Measurements from ENCODE around the gene PSMC4. TPM values are rescaled to one million over a fixed set of nuclear protein-coding genes. Genes with fewer than 3 reads are reported as not detected.

Gene PSMC4
- total RNA-seq, 4 donors from 2014 or later = 78.0 to 92.5 (median 87.7) TPM

DNA sequence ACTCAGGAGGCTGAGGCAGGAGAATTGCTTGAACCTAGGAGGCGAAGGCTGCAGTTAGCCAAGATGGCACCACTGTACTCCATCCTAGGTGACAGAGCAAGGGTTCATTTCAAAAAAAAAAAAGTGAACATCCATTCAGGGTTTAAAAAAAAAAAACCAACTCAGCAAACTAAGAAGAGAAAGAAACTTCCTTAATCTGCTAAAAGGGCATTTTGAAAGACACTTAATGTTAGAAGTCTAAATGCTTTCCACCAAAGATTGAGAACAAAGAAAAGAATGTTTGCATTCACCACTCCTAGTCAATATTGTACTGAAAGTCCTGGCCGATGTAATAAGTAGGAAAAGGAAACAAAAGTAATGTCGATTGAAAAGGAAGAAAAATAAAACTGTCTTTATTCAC lies 7.1 kb upstream of the PSMC4 start:
- no peak overlapping the region for H3K4me3 ChIP-seq (ENCODE audit: low read depth, poor library complexity, severe bottlenecking)
- intact Hi-C loops (cut with DNase I; ENCODE audit: low total_unique reads) = no loop called here
- no peak for DNase-seq (ENCODE audit: low spot score in 2 of 2)
- no peak for TF ChIP-seq POLR2A (IDR thresholded peaks at IDR 0.05)
- TF ChIP-seq, protein P1, sequence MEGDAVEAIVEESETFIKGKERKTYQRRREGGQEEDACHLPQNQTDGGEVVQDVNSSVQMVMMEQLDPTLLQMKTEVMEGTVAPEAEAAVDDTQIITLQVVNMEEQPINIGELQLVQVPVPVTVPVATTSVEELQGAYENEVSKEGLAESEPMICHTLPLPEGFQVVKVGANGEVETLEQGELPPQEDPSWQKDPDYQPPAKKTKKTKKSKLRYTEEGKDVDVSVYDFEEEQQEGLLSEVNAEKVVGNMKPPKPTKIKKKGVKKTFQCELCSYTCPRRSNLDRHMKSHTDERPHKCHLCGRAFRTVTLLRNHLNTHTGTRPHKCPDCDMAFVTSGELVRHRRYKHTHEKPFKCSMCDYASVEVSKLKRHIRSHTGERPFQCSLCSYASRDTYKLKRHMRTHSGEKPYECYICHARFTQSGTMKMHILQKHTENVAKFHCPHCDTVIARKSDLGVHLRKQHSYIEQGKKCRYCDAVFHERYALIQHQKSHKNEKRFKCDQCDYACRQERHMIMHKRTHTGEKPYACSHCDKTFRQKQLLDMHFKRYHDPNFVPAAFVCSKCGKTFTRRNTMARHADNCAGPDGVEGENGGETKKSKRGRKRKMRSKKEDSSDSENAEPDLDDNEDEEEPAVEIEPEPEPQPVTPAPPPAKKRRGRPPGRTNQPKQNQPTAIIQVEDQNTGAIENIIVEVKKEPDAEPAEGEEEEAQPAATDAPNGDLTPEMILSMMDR (IDR thresholded peaks at IDR 0.05) = no peak
- WGBS, 2 donors = 78 to 80% methylated on average over 3 of the region's 3 CpGs

DNA sequence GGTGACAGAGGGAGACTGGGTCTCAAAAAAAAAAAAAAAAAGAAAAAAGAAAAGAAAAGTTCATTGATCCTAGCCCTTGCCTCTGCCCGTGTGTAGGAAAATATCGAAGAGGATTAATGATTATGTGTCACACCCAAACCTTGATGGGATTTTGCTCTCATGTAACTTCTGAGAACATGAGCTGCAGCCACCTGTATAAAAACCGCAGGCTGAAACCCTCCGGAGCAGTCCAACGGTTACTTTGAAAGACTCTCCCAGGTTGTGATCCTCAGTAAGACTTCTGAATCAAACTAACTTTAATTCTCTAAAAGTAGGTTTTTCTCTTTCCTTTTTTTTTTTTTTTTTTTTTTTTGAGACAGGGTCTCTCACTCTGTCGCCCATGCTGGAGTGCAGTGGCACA lies 4.3 kb upstream of the PSMC4 start:
- H3K4me3 ChIP-seq (ENCODE audit: low read depth, poor library complexity, severe bottlenecking) = no peak overlapping the region
- no peak for DNase-seq (ENCODE audit: low spot score in 2 of 2)
- WGBS, 2 donors = 89 to 97% methylated on average over 6 of the region's 6 CpGs
- TF ChIP-seq, protein P1 (IDR thresholded peaks at IDR 0.05) = no peak
- TF ChIP-seq POLR2A (IDR thresholded peaks at IDR 0.05) = no peak
- intact Hi-C loops (cut with DNase I; ENCODE audit: low total_unique reads) = no loop called here

DNA sequence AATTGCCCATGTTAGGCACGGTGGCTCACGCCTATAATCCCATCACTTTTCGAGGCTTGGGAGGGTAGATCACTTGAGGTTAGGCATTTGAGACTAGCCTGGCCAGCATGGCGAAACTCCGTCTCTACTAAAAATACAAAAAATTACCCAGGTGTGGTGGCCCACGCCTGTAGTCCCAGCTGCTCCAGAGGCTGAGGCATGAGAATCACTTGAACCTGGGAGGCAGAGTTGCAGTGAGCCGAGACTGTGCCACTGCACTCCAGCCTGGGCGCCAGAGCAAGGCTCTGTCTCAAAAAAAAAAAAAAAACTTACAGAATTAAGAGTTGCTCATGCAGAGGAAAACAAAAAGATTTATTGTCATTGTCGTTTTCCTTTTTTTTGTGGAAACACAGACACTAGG lies 3.4 kb upstream of the PSMC4 start:
- 88% methylated on average over 9 of the region's 9 CpGs for WGBS, 2 donors
- H3K4me3 ChIP-seq (ENCODE audit: low read depth, poor library complexity, severe bottlenecking) = no peak overlapping the region
- intact Hi-C loops (cut with DNase I; ENCODE audit: low total_unique reads) = no loop called here
- TF ChIP-seq, protein P1 (IDR thresholded peaks at IDR 0.05) = no peak
- no peak for TF ChIP-seq POLR2A (IDR thresholded peaks at IDR 0.05)
- no peak for DNase-seq (ENCODE audit: low spot score in 2 of 2)

DNA sequence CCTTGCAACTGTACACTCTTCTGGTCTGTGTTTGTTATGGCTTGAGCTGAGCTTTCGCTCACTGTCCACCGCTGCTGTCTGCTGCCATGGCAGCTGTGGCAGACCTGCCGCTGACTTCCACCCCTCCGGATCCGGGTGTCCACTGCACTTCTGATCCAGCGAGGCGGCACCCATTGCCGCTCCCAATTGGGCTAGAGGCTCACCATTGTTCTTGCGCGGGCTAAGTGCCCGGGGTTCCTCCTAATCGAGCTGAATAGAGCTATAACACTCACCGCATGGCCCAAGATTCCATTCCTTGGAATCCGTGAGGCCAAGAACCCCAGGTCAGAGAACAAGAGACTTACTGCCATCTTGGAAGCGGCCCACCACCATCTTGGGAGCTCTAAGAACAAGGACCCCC lies 2.2 kb upstream of the PSMC4 start:
- no peak overlapping the region for H3K4me3 ChIP-seq (ENCODE audit: low read depth, poor library complexity, severe bottlenecking)
- TF ChIP-seq POLR2A (IDR thresholded peaks at IDR 0.05) = no peak
- TF ChIP-seq, protein P1 (IDR thresholded peaks at IDR 0.05) = no peak

DNA sequence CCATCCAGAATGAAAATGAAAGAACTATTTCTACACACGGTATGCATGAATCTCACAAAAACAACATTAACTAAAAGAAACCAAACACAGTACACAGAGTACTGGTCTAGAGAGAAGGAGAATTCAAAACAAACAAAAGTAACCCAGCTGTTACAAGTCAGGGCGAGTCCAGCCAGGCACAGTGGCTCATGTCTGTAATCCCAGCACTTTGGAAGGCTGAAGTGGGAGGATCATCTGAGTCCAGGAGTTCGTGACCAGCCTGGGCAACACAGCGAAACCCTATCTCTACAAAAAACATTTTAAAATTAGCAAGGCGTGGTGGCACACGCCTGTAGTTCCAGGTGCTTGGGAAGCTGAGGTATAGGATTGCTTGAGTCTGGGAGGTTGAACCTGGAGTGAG lies 1.7 kb upstream of the PSMC4 start:
- 55 to 58% methylated on average over 6 of the region's 6 CpGs for WGBS, 2 donors
- no peak for TF ChIP-seq POLR2A (IDR thresholded peaks at IDR 0.05)
- TF ChIP-seq, protein P1 (IDR thresholded peaks at IDR 0.05) = no peak
- intact Hi-C loops (cut with DNase I; ENCODE audit: low total_unique reads) = no loop called here
- H3K4me3 ChIP-seq (ENCODE audit: low read depth, poor library complexity, severe bottlenecking) = no peak overlapping the region
- DNase-seq (ENCODE audit: low spot score in 2 of 2) = no peak

More for the DNA sequence above, 2.2 kb upstream of the PSMC4 start:
- WGBS, 2 donors = 97% methylated on average over 15 of the region's 15 CpGs
- intact Hi-C loops (cut with DNase I; ENCODE audit: low total_unique reads) = no loop called here
- DNase-seq (ENCODE audit: low spot score in 2 of 2) = no peak

DNA sequence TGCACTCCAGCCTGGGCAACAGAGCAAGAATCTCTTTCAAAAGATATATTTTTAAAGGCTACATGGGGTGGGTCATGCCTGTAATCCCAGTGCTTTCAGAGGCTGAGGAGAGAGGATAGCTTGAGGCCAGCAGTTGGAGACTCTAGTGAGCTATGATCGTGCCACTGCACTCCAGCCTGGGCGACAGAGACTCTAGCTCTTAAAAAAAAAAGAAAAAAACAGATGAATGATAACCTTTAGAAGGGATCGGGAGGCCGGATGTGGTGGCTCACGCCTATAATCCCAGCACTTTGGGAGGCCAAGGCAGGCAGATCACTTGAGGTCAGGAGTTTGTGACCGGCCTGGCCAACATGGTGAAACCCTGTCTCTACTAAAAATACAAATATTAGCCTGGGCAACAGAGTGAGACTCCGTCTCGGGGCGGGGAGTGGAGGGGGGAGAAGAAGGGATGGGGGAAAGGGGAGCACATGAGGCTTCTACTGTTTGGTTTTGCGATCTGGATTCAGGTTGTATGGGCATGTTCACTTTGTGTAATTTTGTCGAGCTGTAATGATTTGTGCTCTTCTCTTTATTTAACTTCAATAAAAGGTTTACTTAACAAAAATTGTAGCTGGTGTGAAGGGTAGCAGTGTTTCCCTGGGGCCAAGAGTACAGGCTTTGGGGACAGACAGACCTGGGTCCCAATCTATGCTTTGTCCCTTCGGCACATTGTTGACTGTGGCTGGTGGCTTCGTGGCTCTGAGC lies 1.1 kb upstream of the PSMC4 start:
- H3K4me3 ChIP-seq (ENCODE audit: low read depth, poor library complexity, severe bottlenecking) = no peak overlapping the region
- DNase-seq (ENCODE audit: low spot score in 2 of 2) = no peak
- TF ChIP-seq, protein P1 (IDR thresholded peaks at IDR 0.05) = no peak
- no peak for TF ChIP-seq POLR2A (IDR thresholded peaks at IDR 0.05)
- intact Hi-C loops (cut with DNase I; ENCODE audit: low total_unique reads) = no loop called here
- WGBS, 2 donors = 68% methylated on average over 13 of the region's 13 CpGs

Measured in lower leg skin (tissue), 4 donors.